Vagina (tissue), 2 donors: ENCODE results near the gene RHOT1. TPM values are rescaled to one million over a fixed set of nuclear protein-coding genes. Genes with fewer than 3 reads are reported as not detected.
"Not testable (repeated sequence)": the region's sequence is repeated elsewhere in the genome, so short reads cannot be mapped to it uniquely, and the experiment has no call there.

Experiments
- DNase-seq, 2 donors: peaks; one replicate each; pipeline ENCODE4 v3.0.0-alpha.2; 2017; ENCODE audit errors: extremely low spot score in 2 of 2
- H3K27ac ChIP-seq: fragments of 200-600 bp; sonication (generic); one replicate; pipeline ENCODE4 v1.5.1; 2019
- H3K27me3 ChIP-seq: fragments of 200-600 bp; sonication (generic); one replicate; pipeline ENCODE4 v1.5.1; 2019
- H3K36me3 ChIP-seq, 2 donors: fragments of 200-600 bp; sonication (generic); one replicate each; pipeline ENCODE4 v1.5.1; 2017 to 2019
- H3K4me1 ChIP-seq: fragments of 200-600 bp; sonication (generic); one replicate; pipeline ENCODE4 v1.5.1; 2019
- H3K4me3 ChIP-seq, 2 donors: fragments of 200-600 bp; sonication (generic); 1 replicate in 1 of 2; 2 replicates in 1 of 2; pipeline ENCODE4 v1.5.1; 2016 to 2019
- H3K9me3 ChIP-seq: fragments of 200-600 bp; sonication (generic); one replicate; pipeline ENCODE4 v1.5.1; 2019
- POLR2A ChIP-seq, 2 donors: fragments of 450-650 bp; IDR thresholded peaks; one replicate each; pipeline ENCODE4 v1.6.1; 2017; ENCODE audit warnings: antibody characterized with exemption in 2 of 2, mild to moderate bottlenecking in 2 of 2, moderate library complexity in 2 of 2
- POLR2AphosphoS5 ChIP-seq, 2 donors: sonication (generic); formaldehyde crosslinking; IDR thresholded peaks; one replicate each; pipeline ENCODE4 v1.9.0; 2017; ENCODE audit warnings: antibody characterized with exemption in 2 of 2, mild to moderate bottlenecking in 2 of 2, low read depth in 1 of 2; ENCODE audit not compliant: insufficient read depth in 1 of 2
- intact Hi-C: fragments of 100-400 bp; cut with DNase I; formaldehyde crosslinking; loops from one replicate; pipeline ENCODE4 v1.15.1; 2023
- total RNA-seq: library from RNA; depleted of rRNA; stranded (reverse); fragments of >200 nt; gene quantifications from one replicate; pipeline ENCODE4 v1.2.3, GENCODE V29; 2016
- TF ChIP-seq, protein P1 (sequence below), 3 experiments: fragments of 450-650 bp in 2 of 3; fragments of 200-600 bp in 1 of 3; sonication (generic) in 1 of 3; IDR thresholded peaks; one replicate each; pipeline ENCODE4 v1.5.1; 2017 to 2019; ENCODE audit warnings: antibody characterized with exemption in 3 of 3, mild to moderate bottlenecking in 2 of 3, moderate library complexity in 2 of 3

The RHOT1 gene
- total RNA-seq, 1 donor from 2014 or later: 46.2 TPM

DNA sequence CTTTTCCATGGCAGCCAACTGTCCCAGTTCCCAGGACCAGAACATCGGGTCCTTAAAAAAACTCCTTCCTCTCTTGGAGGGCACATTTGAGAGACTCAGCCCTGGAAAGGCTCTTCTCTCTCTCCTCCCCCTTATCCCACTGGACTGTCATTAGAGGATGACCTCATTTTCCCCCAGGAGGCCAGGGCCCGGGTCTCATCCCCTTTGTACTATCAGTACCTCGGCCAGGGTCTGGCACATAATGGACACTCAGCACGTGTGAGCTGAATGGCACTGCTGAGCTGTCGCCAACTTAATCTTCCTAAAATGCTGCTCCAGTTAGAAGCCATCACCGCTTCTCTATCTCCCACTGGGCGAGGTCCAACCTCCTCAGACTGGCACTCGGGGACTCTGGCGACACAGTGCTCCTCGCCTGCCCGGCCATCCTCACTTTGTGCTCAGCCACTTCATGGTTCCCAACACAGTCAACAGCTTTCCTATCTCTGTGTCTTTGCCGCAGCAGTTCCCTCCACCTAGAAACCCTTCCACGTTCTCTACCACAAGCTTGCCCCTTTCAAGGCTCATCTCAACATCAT lies 119.7 kb downstream of the RHOT1 start:
- TF ChIP-seq POLR2AphosphoS5 (IDR thresholded peaks at IDR 0.05; ENCODE audit: insufficient read depth in 1 of 2, low read depth in 1 of 2): no peak
- TF ChIP-seq, protein P1, sequence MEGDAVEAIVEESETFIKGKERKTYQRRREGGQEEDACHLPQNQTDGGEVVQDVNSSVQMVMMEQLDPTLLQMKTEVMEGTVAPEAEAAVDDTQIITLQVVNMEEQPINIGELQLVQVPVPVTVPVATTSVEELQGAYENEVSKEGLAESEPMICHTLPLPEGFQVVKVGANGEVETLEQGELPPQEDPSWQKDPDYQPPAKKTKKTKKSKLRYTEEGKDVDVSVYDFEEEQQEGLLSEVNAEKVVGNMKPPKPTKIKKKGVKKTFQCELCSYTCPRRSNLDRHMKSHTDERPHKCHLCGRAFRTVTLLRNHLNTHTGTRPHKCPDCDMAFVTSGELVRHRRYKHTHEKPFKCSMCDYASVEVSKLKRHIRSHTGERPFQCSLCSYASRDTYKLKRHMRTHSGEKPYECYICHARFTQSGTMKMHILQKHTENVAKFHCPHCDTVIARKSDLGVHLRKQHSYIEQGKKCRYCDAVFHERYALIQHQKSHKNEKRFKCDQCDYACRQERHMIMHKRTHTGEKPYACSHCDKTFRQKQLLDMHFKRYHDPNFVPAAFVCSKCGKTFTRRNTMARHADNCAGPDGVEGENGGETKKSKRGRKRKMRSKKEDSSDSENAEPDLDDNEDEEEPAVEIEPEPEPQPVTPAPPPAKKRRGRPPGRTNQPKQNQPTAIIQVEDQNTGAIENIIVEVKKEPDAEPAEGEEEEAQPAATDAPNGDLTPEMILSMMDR (IDR thresholded peaks at IDR 0.05): no peak
- TF ChIP-seq POLR2A (IDR thresholded peaks at IDR 0.05): no peak
- Histone ChIP-seq H3K36me3 (no peaks in the 10 kb centered on the region), H3K27ac (no peak overlapping the region), H3K4me1 (peaks cover 24% of the 10 kb centered on the region), H3K4me3 (no peak overlapping the region), H3K9me3 (no peaks in the 10 kb centered on the region), H3K27me3 (no peaks in the 10 kb centered on the region)
- no peak for DNase-seq
- intact Hi-C loops: no loop called here

DNA sequence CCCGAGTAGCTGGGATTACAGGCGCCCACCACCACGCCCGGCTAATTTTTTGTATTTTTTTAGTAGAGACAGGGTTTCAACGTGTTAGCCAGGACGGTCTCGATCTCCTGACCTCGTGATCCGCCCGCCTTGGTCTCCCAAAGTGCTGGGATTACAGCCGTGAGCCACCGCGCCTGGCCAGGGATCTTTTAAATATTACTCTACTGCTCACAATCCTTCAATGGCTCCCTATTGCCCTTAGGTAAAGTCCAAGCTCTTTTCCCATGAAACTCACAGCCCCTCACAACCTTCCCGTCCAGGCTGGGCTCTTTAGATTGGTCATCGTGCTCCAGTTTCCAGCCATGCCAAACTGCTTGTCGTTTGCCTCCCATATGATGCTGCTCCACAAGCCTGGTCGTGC lies 121.2 kb downstream of the RHOT1 start:
- DNase-seq, intact Hi-C loops, H3K36me3 ChIP-seq, H3K27me3 ChIP-seq, H3K4me3 ChIP-seq, H3K27ac ChIP-seq, H3K9me3 ChIP-seq: not testable (repeated sequence)
- H3K4me1 ChIP-seq: peaks cover 34% of the 10 kb centered on the region

DNA sequence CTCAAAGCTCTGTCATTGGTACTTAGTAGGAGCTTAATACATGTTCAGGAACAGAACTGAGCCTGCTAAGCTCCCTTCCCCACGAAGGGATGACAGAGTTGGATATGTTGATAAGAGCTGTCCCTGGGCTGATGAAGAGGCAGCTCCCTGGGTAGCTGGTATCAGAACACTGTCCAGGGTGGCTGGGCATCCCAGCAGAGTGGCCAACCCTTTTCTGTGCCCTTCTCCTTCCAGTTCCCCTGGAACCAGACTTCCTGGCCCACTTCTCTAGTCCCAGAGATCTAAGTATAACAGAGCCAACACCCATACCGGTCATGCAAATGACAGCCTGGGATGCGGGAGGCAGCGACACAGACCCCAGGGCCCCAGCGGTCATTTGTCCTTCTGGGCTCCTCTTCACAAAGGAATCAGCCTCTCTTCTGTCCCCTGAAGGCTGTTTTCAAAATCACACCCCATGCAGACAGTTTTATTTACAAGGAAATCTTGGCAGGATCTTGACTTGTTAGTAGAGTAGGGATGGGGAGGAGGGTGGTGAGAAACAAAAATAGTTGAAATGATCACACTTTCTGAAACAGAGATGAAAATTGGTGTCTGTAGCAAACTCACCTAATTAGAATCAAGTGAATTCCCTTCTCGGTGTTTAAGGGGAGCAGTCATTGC lies 122.0 kb downstream of the RHOT1 start:
- DNase-seq: no peak
- Histone ChIP-seq H3K4me1 (peaks cover 34% of the 10 kb centered on the region), H3K36me3 (no peaks in the 10 kb centered on the region), H3K9me3 (no peaks in the 10 kb centered on the region), H3K27ac (peak overlapping the region; percentile 70), H3K4me3 (peak overlapping the region in 1 of 2 donors; percentile 97), H3K27me3 (no peaks in the 10 kb centered on the region)
- intact Hi-C loops: no loop called here
- TF ChIP-seq POLR2AphosphoS5 (IDR thresholded peaks at IDR 0.05; ENCODE audit: insufficient read depth in 1 of 2, low read depth in 1 of 2): no peak
- TF ChIP-seq, protein P1 (IDR thresholded peaks at IDR 0.05): peak in 1 of 3 experiments; percentile 10

DNA sequence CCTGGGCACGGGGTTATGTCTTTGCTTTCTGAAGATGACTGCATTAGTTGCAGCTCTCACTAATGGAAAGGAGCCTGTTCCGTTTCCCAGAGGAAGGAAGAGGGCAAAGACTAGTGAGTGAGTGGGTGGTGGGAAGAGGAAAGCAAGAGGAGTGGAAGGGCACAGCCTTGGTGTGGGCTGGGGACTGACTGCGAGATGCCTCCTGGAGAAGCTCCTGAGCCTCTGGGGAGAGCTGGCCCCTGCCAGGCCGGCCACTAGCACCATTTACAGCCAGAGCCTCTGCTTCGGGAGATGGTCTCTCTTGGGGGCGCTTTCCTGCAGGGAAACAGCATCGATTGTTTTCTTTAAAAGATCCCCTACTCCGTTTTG lies 122.5 kb downstream of the RHOT1 start:
- H3K4me3 ChIP-seq: peak overlapping the region; percentile 67 to 97
- DNase-seq: no peak
- no peaks in the 10 kb centered on the region for H3K36me3 ChIP-seq
- peak overlapping the region; percentile 70 for H3K27ac ChIP-seq
- peaks cover 34% of the 10 kb centered on the region for H3K4me1 ChIP-seq
- TF ChIP-seq, protein P1 (IDR thresholded peaks at IDR 0.05): no peak
- TF ChIP-seq POLR2AphosphoS5 (IDR thresholded peaks at IDR 0.05; ENCODE audit: insufficient read depth in 1 of 2, low read depth in 1 of 2) (no peak), POLR2A (IDR thresholded peaks at IDR 0.05) (no peak)
- no peaks in the 10 kb centered on the region for H3K9me3 ChIP-seq
- H3K27me3 ChIP-seq: no peaks in the 10 kb centered on the region
- intact Hi-C loops: no loop called here

DNA sequence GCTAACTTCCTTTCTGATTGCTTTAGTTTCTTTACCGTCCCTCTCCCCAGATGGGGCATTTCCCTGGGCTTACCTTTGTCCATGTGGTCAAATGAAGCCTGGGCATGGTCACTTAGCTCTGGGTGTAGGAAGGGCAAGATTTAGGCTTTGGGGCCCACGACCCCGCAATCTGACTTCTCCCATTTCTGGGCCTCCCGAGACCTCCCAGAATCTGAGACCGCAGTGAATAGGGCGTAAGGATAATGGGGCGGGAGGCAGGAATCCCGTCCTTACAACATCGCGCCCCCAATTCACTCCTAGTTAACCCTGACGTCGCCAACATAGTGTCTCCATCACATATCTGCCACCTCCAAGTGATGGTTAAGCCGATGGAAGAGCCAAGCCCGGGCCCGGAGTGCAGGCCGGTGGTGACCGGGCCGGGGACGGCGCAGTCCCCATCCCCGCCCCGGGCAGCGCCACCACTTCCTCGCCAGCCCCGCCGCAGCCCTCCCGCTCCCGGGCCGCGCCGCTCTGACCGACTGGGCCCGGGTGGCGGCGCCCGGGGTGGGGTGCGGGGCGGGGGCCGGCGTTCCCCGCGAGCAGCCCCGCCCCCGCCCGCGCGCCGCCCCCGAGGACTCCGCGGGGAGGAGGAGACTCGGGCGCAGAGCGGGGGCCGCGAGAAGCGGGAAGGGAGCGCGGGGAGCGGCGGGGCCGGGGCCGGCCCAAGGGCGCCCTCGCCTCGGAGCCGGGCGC lies 123.1 kb downstream of the RHOT1 start, which contains the start of gene RHBDL3:
TSS of gene RHBDL3 (plus strand) at position 641 of the 732 bp plus-strand sequence. CDS start 358 bp downstream, outside the sequence.
- Histone ChIP-seq H3K36me3 (no peaks in the 10 kb centered on the region), H3K4me3 (peak within 1 kb of the TSS; percentile 67 to 97), H3K9me3 (no peaks in the 10 kb centered on the region), H3K27me3 (no peaks in the 10 kb centered on the region), H3K4me1 (peaks cover 34% of the 10 kb centered on the region), H3K27ac (peak within 1 kb of the TSS; percentile 72)
- DNase-seq: no peak
- TF ChIP-seq POLR2AphosphoS5 (IDR thresholded peaks at IDR 0.05; ENCODE audit: insufficient read depth in 1 of 2, low read depth in 1 of 2) (peak in 1 of 2 donors; percentile 49), POLR2A (IDR thresholded peaks at IDR 0.05) (no peak)
- intact Hi-C loops: no loop called here

DNA sequence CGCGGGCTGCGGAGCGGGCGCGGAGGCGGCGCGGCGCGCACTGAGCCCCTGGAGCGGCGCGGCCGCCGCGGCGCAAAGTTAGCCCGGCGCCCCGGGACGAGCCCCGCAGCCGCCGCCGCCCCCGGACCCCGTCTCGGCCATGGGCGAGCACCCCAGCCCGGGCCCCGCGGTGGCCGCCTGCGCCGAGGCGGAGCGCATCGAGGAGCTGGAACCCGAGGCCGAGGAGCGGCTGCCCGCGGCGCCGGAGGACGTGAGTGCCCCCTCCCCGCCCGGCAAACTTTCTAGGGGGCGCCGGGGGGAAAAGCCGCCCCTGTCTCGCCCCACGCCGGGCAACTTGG lies 123.7 kb downstream of the RHOT1 start:
- H3K36me3 ChIP-seq: no peaks in the 10 kb centered on the region

More for the DNA sequence above, 123.7 kb downstream of the RHOT1 start:
- H3K27me3 ChIP-seq: no peaks in the 10 kb centered on the region
- peak overlapping the region; percentile 72 for H3K27ac ChIP-seq
- H3K9me3 ChIP-seq: no peaks in the 10 kb centered on the region
- intact Hi-C loops: no loop called here
- TF ChIP-seq POLR2AphosphoS5 (IDR thresholded peaks at IDR 0.05; ENCODE audit: insufficient read depth in 1 of 2, low read depth in 1 of 2) (no peak), POLR2A (IDR thresholded peaks at IDR 0.05) (no peak)
- TF ChIP-seq, protein P1 (IDR thresholded peaks at IDR 0.05): no peak
- H3K4me1 ChIP-seq: peaks cover 34% of the 10 kb centered on the region
- DNase-seq: no peak
- H3K4me3 ChIP-seq: peak overlapping the region; percentile 67 to 97
